Cardiac fibroblast (primary cell): Measurements from ENCODE around the gene ALOX12B.
A peak's percentile ranks its signal among the peaks of the same experiment; 100 is the strongest.

Experiments
- DNase-seq, 2 donors: peaks; one replicate each; pipeline versions ENCODE4 v3.0.0 to v3.0.0-alpha.2; 2010; ENCODE audit warnings: low read depth in 2 of 2
- H3K4me3 ChIP-seq, 2 donors: replicated peaks in 1 of 2; 1 replicate in 1 of 2; 2 replicates in 1 of 2; pipeline ENCODE4 v1.5.1; 2011; ENCODE audit warnings: low read depth in 2 of 2, low read length in 2 of 2, mild to moderate bottlenecking in 2 of 2, moderate library complexity in 1 of 2
- CTCF ChIP-seq: IDR thresholded peaks from one replicate; pipeline ENCODE4 v1.5.1; 2011; ENCODE audit warnings: low read depth, mild to moderate bottlenecking, low read length, inconsistent platforms

ALOX12B gene

GRCh38 chr17:8087075-8087951, at the start of gene ALOX12B:
Gene ALOX12B, minus strand, starts transcription at chr17:8087716. Its CDS starts 274 bp downstream, at chr17:8087442.
- no peak for DNase-seq
- H3K4me3 ChIP-seq: no peak within 1 kb of the TSS
- TF ChIP-seq CTCF: no peak

DNA sequence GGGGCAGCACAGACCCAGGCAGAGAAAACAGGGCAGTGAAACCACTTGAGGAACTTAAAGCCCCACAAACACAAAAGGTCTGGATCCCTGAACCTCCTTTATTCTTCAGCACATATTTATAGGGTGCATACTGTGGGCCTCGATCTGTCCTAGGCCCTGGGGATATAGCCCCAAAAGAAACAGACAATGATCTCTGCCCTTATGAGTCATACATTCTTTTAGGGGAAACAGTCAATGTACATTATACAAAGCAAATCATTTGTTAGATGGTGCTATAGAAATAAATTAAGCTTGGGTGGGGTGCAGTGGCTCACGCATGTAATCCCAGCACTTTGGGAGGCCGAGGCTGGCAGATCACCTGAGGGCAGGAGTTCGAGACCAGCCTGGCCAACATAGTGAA, 46.4 kb upstream of the ALOX12B start:
- no peak for DNase-seq
- TF ChIP-seq CTCF: no peak
- no peak overlapping the region for H3K4me3 ChIP-seq

- TF ChIP-seq CTCF: no peak
- H3K4me3 ChIP-seq: no peak overlapping the region
Observed at GRCh38 chr17:8133399-8133798, 45.9 kb upstream of the ALOX12B start.

DNA sequence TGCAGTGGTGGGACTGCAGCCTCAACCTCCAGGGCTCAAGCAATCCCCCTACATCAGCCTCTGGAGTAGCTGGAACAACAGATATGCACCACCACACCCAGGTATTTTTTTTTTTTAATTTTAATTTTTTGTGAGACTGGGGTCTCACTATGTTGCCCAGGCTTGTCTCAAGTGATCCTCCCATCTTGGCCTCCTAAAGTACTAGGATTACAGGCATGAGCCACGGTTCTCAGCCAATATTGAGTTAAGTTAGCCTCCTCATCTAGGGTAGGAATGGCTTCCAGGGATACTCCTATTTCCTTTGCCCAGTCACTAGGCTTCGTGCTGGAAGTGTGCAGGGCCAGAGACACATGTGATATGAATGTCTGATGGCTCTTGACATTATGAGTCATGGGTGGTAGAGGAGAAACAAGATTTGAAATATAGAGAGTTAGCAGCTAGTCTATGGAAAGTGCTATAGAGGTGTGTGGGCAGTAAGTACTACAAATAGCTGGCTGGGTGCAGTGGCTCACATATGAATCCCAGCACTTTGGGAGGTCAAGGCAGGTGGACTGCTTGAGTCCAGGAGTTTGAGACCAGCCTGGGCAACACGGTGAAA, 44.4 kb upstream of the ALOX12B start:
- TF ChIP-seq CTCF: no peak

More at GRCh38 chr17:8133399-8133798, 45.9 kb upstream of the ALOX12B start:
- no peak for DNase-seq

GRCh38 chr17:8128125-8128784, 40.7 kb upstream of the ALOX12B start:
- TF ChIP-seq CTCF: no peak
- DNase-seq: no peak
- no peak overlapping the region for H3K4me3 ChIP-seq

More for the DNA sequence above, 44.4 kb upstream of the ALOX12B start:
- no peak overlapping the region for H3K4me3 ChIP-seq
- DNase-seq: no peak

- DNase-seq: peak; percentile 37 to 42
- no peak for TF ChIP-seq CTCF
- peak overlapping the region; percentile 67 to 68 for H3K4me3 ChIP-seq
Observed at GRCh38 chr17:8126491-8127066, 39.1 kb upstream of the ALOX12B start.
